Adrenal gland (tissue), 5 donors: ENCODE measurements around the gene XG.

Experiments used
- POLR2A ChIP-seq, 2 donors: fragments of 450-650 bp; IDR thresholded peaks; one replicate each; pipeline ENCODE4 v1.6.1; 2017; ENCODE audit warnings: antibody characterized with exemption in 2 of 2, mild to moderate bottlenecking in 2 of 2, moderate library complexity in 1 of 2
- TF ChIP-seq, protein P1 (sequence below), 6 experiments: fragments of 450-650 bp in 4 of 6; fragments of 200-600 bp in 2 of 6; sonication (generic) in 1 of 6; IDR thresholded peaks; 1 replicate in 5 of 6; 2 replicates in 1 of 6; pipeline versions ENCODE4 v1.5.1 to v1.8.0; 2016 to 2021; ENCODE audit warnings: antibody characterized with exemption in 6 of 6, mild to moderate bottlenecking in 2 of 6, moderate library complexity in 1 of 6
- donor health status: DM: no; HTN: no; CAD: no.

DNA sequence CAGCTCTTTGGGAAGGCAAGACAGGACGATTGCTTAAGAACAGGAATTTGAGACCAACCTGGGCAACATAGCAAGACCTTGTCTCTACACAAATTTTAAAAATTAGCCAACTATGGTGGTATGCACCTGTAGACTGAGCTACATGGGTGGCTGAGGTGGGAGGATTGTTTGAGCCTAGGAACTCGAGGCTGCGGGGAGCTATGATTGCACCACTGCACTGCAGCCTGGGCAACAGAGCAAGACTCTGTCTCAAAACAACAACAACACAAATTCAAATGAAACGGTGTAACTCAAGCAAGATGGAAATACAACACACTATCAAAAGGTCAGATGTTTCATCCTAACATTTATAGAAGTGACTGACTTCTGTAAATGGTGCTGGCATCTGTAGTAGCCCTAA, 37.1 kb downstream of the XG start:
- no peak for TF ChIP-seq POLR2A (IDR thresholded peaks at IDR 0.05)
- TF ChIP-seq, protein P1, sequence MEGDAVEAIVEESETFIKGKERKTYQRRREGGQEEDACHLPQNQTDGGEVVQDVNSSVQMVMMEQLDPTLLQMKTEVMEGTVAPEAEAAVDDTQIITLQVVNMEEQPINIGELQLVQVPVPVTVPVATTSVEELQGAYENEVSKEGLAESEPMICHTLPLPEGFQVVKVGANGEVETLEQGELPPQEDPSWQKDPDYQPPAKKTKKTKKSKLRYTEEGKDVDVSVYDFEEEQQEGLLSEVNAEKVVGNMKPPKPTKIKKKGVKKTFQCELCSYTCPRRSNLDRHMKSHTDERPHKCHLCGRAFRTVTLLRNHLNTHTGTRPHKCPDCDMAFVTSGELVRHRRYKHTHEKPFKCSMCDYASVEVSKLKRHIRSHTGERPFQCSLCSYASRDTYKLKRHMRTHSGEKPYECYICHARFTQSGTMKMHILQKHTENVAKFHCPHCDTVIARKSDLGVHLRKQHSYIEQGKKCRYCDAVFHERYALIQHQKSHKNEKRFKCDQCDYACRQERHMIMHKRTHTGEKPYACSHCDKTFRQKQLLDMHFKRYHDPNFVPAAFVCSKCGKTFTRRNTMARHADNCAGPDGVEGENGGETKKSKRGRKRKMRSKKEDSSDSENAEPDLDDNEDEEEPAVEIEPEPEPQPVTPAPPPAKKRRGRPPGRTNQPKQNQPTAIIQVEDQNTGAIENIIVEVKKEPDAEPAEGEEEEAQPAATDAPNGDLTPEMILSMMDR (IDR thresholded peaks at IDR 0.05) = no peak
